Measurements from ENCODE around the gene KMT2E. TPM values are rescaled to one million over a fixed set of nuclear protein-coding genes. Genes with fewer than 3 reads are reported as not detected.

The KMT2E gene
- total RNA-seq, 2 experiments from 2014 or later: 295 to 296 TPM

DNA sequence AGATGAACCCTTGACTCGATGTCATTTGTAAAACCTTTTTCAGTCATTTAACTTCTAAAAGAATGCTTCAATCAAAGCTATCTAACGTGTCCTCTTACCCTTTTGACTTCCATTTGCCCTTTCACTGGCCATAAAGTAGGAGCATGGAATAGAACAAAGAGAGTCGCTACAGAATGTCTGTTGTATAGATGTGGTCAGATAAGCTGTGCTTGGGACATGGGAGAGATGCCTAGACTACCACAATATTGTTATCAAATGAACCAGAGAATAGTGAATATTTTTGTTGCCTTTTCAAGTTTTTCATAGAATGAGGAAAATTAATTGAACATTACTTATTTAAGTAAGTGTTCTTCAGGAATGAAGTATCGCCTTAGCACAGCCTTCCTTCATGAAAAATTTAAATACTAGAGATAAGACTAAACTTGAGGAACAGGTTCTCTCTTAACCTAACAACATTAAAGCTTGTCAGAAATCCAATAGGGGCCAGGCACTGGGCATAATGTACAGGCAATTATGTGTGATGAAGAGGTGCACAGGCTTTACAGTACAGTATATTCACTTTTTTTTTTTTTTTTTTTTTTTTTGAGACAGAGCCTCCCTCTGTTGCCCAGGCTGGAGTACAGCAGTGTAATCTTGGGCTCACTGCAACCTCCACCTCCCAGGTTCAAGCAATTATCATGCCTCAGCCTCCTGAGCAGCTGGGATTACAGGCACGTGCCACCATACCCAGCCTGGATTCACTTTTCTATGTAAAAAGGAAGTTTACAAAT lies 7.5 kb upstream of the KMT2E start:
- intact Hi-C loops (cut with DNase I, micrococcal nuclease): no loop called here
- peak overlapping the region; percentile 39 for H3K4me3 Mint-ChIP-seq

DNA sequence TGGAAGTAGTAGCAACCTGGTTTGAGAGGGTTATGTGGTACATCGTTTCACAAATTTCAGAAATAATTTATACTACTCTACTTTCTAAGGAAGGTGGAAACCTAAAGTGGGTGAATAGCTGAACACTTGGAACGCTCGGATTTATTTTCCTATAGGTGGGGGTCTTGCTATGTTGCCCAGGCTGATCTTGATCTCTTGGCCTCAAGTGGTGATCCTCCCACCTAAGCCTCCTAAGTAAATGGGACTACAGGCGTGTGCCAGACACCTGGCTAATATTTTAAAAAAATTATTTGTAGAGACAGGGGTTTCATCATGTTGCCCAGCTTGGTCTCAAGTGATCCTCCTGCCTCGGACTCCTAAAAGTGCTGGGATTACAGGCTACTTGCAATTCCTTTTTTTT lies 6.7 kb upstream of the KMT2E start:
- ATAC-seq (ENCODE audit: poor library complexity): no peak
- POLR2A ChIA-PET: interaction anchor here (0.6 to 2.1 kb wide), 3 partner anchors 11 to 52 kb away, joined by 3 to 17 read pairs (median 5); no protein-coding TSS in a partner anchor
- H3K9me3 ChIP-seq (ENCODE audit: control insufficient read depth in 1 of 2, insufficient read depth in 1 of 2, low read length in 2 of 2): no peaks in the 10 kb centered on the region
- intact Hi-C loops (cut with DNase I, micrococcal nuclease): no loop called here
- H3K9me3 Mint-ChIP-seq: no peaks in the 10 kb centered on the region
- no peak overlapping the region for H3K27ac ChIP-seq (ENCODE audit: low read depth in 1 of 2, low read length in 2 of 2)
- peaks cover 82% of the 10 kb centered on the region for H3K4me1 Mint-ChIP-seq (ENCODE audit: low read depth)
- no peak for TF ChIP-seq CTCF (IDR thresholded peaks at IDR 0.05)
- CTCF ChIA-PET: interaction anchor here (0.7 to 14.8 kb wide), 7 partner anchors 9 to 71 kb away, joined by 3 to 159 read pairs (median 4); no protein-coding TSS in a partner anchor
- peak overlapping the region; percentile 54 for H3K27ac Mint-ChIP-seq
- peaks cover 53% of the 10 kb centered on the region for H3K4me1 ChIP-seq (ENCODE audit: insufficient read depth, low read length)
- DNase-seq: no peak
- peaks cover 27% of the 10 kb centered on the region for H3K36me3 ChIP-seq (ENCODE audit: insufficient read depth, low read length)
- H3K27me3 ChIP-seq (ENCODE audit: control insufficient read depth in 1 of 2, insufficient read depth in 2 of 2, low read length in 2 of 2): no peaks in the 10 kb centered on the region
- peaks cover 1% of the 10 kb centered on the region for H3K27me3 Mint-ChIP-seq
- H3K4me3 Mint-ChIP-seq: peak overlapping the region; percentile 39
- H3K4me3 ChIP-seq (ENCODE audit: low read length): no peak overlapping the region
- peaks cover 79% of the 10 kb centered on the region for H3K36me3 Mint-ChIP-seq (ENCODE audit: low read depth)

More for the DNA sequence above, 7.5 kb upstream of the KMT2E start:
- H3K4me3 ChIP-seq (ENCODE audit: low read length): no peak overlapping the region
- no peaks in the 10 kb centered on the region for H3K27me3 ChIP-seq (ENCODE audit: control insufficient read depth in 1 of 2, insufficient read depth in 2 of 2, low read length in 2 of 2)
- ChIA-PET POLR2A (interaction anchor here (1.0 to 2.1 kb wide), 4 partner anchors 11 to 23 kb away, joined by 4 to 17 read pairs (median 6); no protein-coding TSS in a partner anchor), CTCF (interaction anchor here (0.7 to 14.8 kb wide), 10 partner anchors 9 to 72 kb away, joined by 3 to 159 read pairs (median 4); no protein-coding TSS in a partner anchor)
- peaks cover 87% of the 10 kb centered on the region for H3K4me1 Mint-ChIP-seq (ENCODE audit: low read depth)
- H3K27ac ChIP-seq (ENCODE audit: low read depth in 1 of 2, low read length in 2 of 2): no peak overlapping the region
- peak overlapping the region; percentile 54 for H3K27ac Mint-ChIP-seq
- ATAC-seq (ENCODE audit: poor library complexity) (peak; percentile 50), DNase-seq (peak in 2 of 14 experiments; percentile 47 to 57)
- H3K4me1 ChIP-seq (ENCODE audit: insufficient read depth, low read length): peaks cover 57% of the 10 kb centered on the region
- no peaks in the 10 kb centered on the region for H3K9me3 ChIP-seq (ENCODE audit: control insufficient read depth in 1 of 2, insufficient read depth in 1 of 2, low read length in 2 of 2)
- no peaks in the 10 kb centered on the region for H3K27me3 Mint-ChIP-seq
- no peak for TF ChIP-seq CTCF (IDR thresholded peaks at IDR 0.05)
- H3K36me3 Mint-ChIP-seq (ENCODE audit: low read depth): peaks cover 74% of the 10 kb centered on the region
- H3K36me3 ChIP-seq (ENCODE audit: insufficient read depth, low read length): peaks cover 30% of the 10 kb centered on the region
- no peaks in the 10 kb centered on the region for H3K9me3 Mint-ChIP-seq

DNA sequence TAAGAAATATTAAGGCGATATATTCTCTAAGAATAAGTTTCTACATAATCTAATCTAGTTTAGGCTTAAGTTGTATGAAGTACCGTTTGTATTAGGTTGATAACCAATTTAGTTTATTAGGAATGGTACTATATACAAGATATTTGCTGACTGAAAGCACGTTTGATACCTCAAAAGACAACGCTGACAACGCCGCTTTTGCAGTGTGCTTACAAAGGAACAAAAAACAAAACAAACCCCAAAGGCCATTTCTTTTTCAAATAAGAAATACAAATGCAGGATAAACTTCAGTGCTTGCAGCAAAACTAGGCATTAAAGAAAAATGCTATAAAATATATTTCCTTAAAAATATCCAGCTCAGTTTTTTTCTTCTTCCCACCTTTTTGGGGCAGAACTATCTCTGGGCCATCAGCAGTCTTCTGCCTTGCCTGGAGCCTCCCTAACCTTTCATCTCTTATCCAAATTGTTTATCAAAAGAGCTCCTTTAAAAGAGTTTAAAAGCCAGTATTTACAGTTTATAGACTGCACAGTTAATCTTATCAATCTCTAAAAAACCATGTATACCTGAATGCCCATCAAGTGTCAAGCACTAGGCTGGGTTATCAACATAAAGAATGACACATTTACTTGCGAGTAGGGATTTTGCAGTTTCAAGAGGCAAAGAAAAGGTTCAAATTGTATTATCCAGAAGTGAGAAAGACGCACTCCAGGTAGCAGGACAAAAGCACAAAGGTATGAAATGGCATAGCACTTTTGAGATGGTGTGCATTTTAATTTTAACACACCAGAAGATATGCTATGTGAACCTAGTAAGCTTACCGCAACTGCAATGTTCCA lies 4.1 kb upstream of the KMT2E start:
- Histone ChIP-seq H3K9me3 (ENCODE audit: control insufficient read depth in 1 of 2, insufficient read depth in 1 of 2, low read length in 2 of 2) (no peaks in the 10 kb centered on the region), H3K4me3 (ENCODE audit: low read length) (peak overlapping the region; percentile 84), H3K27me3 (ENCODE audit: control insufficient read depth in 1 of 2, insufficient read depth in 2 of 2, low read length in 2 of 2) (no peaks in the 10 kb centered on the region), H3K4me1 (ENCODE audit: insufficient read depth, low read length) (peaks cover 44% of the 10 kb centered on the region), H3K36me3 (ENCODE audit: insufficient read depth, low read length) (peaks cover 20% of the 10 kb centered on the region), H3K27ac (ENCODE audit: low read depth in 1 of 2, low read length in 2 of 2) (peak overlapping the region; percentile 100)
- TF ChIP-seq CTCF (IDR thresholded peaks at IDR 0.05): no peak
- ChIA-PET POLR2A (interaction anchor here (0.7 to 10.2 kb wide), 14 partner anchors 7 to 379 kb away, joined by 3 to 560 read pairs (median 4); partner anchors contain the start of gene SRPK2), CTCF (interaction anchor here (1.4 to 14.8 kb wide), 4 partner anchors 8 to 27 kb away, joined by 3 to 159 read pairs (median 6); no protein-coding TSS in a partner anchor)
- peaks cover 13% of the 10 kb centered on the region for H3K27me3 Mint-ChIP-seq
- ATAC-seq (ENCODE audit: poor library complexity): no peak
- intact Hi-C loops (cut with DNase I, micrococcal nuclease): loop anchor here in 1 of 2 experiments (2.0 to 10.0 kb wide), 2 partner anchors 13 to 1275 kb away; partner anchors contain the start of gene NAMPT
- H3K9me3 Mint-ChIP-seq: no peaks in the 10 kb centered on the region
- H3K27ac Mint-ChIP-seq: peak overlapping the region; percentile 100
- DNase-seq: peak in 1 of 14 experiments; percentile 27
- H3K4me3 Mint-ChIP-seq: peak overlapping the region; percentile 97
- peaks cover 59% of the 10 kb centered on the region for H3K4me1 Mint-ChIP-seq (ENCODE audit: low read depth)
- peaks cover 88% of the 10 kb centered on the region for H3K36me3 Mint-ChIP-seq (ENCODE audit: low read depth)
